NT2/D1 (cell line): ENCODE measurements around the gene WNK2.

Experiments used
- SUZ12 ChIP-seq: IDR thresholded peaks from 2 replicates; pipeline ENCODE4 v1.6.1; 2011; ENCODE audit not compliant: insufficient read length, insufficient read depth; ENCODE audit errors: extremely low read depth
- YY1 ChIP-seq: IDR thresholded peaks from 2 replicates; pipeline ENCODE4 v1.6.1; 2011; ENCODE audit not compliant: insufficient read length, insufficient read depth
- ZNF274 ChIP-seq: IDR thresholded peaks from 2 replicates; pipeline ENCODE4 v1.6.1; 2011; ENCODE audit warnings: mild to moderate bottlenecking, low read depth, low read length

GRCh38 chr9:93264338-93265125, 80.6 kb downstream of the WNK2 start:
- TF ChIP-seq SUZ12 (no peak), ZNF274 (no peak), YY1 (no peak)
